ENCODE measurements around the gene TNIP3.

Gene TNIP3

DNA sequence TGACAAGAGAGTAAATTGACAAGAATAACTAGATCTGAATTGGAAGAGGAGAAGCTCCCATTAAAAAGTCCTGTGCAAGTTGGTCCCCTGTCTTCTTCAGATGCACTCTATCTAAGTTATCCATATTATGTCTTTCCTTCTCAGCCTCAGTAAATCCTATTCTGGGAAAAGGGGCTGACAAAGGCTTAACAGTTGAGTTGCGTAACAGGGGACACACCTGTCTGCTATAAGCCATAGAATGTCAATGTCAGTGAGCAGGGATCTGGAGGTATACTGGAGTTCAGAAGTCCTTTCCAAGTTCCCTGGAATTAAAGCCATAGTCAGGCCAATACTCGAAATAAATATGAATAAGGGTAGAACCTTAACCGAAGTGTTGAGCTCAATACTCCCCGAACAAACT lies 26.3 kb upstream of the TNIP3 start:
- TF ChIP-seq, protein P1, sequence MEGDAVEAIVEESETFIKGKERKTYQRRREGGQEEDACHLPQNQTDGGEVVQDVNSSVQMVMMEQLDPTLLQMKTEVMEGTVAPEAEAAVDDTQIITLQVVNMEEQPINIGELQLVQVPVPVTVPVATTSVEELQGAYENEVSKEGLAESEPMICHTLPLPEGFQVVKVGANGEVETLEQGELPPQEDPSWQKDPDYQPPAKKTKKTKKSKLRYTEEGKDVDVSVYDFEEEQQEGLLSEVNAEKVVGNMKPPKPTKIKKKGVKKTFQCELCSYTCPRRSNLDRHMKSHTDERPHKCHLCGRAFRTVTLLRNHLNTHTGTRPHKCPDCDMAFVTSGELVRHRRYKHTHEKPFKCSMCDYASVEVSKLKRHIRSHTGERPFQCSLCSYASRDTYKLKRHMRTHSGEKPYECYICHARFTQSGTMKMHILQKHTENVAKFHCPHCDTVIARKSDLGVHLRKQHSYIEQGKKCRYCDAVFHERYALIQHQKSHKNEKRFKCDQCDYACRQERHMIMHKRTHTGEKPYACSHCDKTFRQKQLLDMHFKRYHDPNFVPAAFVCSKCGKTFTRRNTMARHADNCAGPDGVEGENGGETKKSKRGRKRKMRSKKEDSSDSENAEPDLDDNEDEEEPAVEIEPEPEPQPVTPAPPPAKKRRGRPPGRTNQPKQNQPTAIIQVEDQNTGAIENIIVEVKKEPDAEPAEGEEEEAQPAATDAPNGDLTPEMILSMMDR (IDR thresholded peaks at IDR 0.05; ENCODE audit: control insufficient read depth, insufficient read depth, low read depth, low read length, missing control alignments), result no peak
- H3K4me3 ChIP-seq (ENCODE audit: control insufficient read depth, low read depth, low read length), result no peak overlapping the region
- no peak for DNase-seq (ENCODE audit: low read depth)

DNA sequence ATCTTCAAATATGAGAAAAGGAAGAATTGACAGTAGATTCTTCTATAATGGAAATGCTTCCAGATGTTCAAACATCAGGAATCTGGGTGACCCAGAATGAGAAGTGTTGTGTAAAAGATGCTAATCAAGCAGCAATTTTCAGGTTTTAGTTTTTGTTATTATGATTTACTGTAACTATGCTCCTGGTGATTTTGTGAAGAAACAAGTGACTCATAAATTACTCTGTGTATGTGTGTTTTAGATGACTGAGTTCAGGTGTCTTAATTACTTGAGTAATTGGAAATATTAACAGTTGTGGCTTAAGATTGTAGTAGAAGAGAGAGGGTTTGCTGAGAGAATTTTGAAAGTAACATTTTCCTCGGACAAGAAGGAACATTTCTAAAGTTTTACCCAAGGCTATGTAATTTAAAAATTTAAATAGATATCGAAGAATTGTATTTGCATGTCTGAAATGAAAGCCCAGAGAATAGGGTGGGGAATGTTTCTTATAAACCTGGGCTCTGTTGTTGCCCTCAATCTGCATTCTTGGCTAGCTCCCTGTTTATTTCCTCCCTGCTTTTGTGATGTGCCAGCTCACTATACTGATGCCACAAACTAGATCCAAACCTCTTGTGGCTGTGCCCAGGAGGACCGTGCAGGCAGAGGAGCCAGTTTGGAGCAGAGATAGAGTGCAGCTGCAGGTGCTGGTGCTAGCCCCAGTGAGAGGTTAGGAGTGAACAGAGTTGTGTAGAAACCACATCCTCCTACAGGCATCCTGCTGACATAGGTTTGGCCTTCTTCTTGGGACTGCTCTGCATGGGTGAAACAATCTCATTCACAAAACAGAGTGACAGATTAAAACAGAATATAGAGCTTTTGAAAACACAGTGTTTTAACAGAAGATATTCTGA lies 25.4 kb upstream of the TNIP3 start:
- DNase-seq (ENCODE audit: low read depth), result no peak
- TF ChIP-seq, protein P1 (IDR thresholded peaks at IDR 0.05; ENCODE audit: control insufficient read depth, insufficient read depth, low read depth, low read length, missing control alignments), result no peak

DNA sequence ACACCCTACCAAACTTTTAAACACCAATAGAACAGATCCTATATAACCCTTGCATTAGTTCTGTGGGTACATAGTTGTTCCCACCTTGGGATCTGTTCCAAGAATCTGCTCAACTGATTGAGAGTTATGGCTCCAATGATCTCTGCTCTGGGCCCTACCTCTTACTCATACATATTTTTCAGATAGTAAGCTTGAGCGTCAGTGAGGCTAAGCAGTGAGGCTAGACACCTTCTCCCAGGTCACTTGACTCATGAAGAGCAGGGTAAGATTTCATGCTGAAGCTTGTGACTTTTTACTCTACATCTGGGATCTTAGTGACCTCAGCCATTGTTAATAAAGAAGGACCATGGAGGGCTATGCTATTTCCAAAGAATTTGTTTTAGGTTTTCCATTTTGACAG lies 23.1 kb upstream of the TNIP3 start:
- TF ChIP-seq, protein P1 (IDR thresholded peaks at IDR 0.05; ENCODE audit: control insufficient read depth, insufficient read depth, low read depth, low read length, missing control alignments), result no peak
- no peak overlapping the region for H3K4me3 ChIP-seq (ENCODE audit: control insufficient read depth, low read depth, low read length)
- no peak for DNase-seq (ENCODE audit: low read depth)

More for the DNA sequence above, 25.4 kb upstream of the TNIP3 start:
- no peak overlapping the region for H3K4me3 ChIP-seq (ENCODE audit: control insufficient read depth, low read depth, low read length)

DNA sequence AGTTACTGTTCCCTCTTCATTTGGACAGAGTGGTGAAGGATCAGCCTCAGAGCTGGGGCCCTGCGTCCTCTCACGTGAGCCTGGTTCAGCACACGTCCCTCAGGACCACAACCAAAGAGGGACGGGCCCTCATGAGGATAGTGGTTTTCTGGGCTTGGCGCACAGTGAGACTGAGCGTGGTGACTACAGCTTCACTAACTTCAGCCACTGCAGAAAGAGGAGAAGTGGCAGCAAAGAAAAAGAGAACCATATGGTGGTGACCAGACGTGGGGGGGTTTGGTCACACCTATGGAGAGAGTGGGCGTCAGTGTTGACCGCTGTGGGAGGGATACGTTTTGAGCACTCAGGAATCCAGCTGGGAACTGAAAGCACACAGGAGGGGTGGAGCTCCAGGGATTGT lies 21.8 kb upstream of the TNIP3 start:
- no peak overlapping the region for H3K4me3 ChIP-seq (ENCODE audit: control insufficient read depth, low read depth, low read length)
- TF ChIP-seq, protein P1 (IDR thresholded peaks at IDR 0.05; ENCODE audit: control insufficient read depth, insufficient read depth, low read depth, low read length, missing control alignments), result no peak
- DNase-seq (ENCODE audit: low read depth), result no peak

DNA sequence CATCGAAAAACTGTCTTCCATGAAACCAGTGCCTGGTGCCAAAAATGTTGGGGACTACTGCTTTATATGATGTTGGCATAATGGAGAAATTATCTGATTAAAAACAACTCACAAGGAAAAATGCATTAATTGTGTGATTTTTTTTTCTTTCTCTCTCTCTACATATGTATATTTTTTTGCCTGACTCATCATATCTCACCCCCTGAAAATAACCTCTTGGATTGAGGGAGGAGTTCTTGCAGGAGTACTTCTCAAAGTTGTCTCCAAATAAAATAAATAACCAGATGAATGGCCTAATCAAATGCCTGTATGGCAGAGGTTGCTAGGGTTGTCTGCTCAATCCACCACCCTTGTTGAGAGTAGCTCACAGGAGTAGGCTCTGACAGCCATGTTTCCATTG lies 19.9 kb upstream of the TNIP3 start:
- DNase-seq (ENCODE audit: low read depth), result no peak
- TF ChIP-seq, protein P1 (IDR thresholded peaks at IDR 0.05; ENCODE audit: control insufficient read depth, insufficient read depth, low read depth, low read length, missing control alignments), result no peak
- no peak overlapping the region for H3K4me3 ChIP-seq (ENCODE audit: control insufficient read depth, low read depth, low read length)

DNA sequence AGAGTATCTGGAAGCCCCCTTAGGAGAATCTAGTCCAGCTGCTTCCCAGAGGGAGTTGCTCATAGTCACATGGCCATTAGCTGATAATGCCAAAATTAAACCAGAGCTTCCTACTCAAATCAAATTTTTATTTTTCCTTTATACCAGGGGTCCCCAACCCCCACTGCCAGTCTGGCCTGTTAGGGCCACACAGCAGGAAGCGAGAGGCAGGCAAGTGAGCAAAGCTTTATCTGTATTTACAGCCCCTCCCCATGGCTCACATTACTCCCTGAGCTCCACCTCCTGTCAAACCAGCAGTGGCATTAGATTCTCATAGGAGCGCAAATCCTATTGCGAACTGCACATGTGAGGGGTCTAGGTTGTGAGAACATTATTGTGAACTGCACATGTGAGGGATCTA lies 19.2 kb upstream of the TNIP3 start:
- TF ChIP-seq, protein P1 (IDR thresholded peaks at IDR 0.05; ENCODE audit: control insufficient read depth, insufficient read depth, low read depth, low read length, missing control alignments), result no peak
- no peak overlapping the region for H3K4me3 ChIP-seq (ENCODE audit: control insufficient read depth, low read depth, low read length)
- no peak for DNase-seq (ENCODE audit: low read depth)

Data from AG09309 (cell line).